Uterus (tissue), 2 donors: ENCODE measurements around the gene ARL14.

ENCODE experiments used
- POLR2A ChIP-seq, 2 donors: fragments of 450-650 bp; IDR thresholded peaks; one replicate each; pipeline ENCODE4 v1.6.1; 2016; ENCODE audit warnings: antibody characterized with exemption in 2 of 2, mild to moderate bottlenecking in 1 of 2, moderate library complexity in 1 of 2
- TF ChIP-seq, protein P1 (sequence below), 4 experiments: fragments of 200-600 bp in 2 of 4; fragments of 450-650 bp in 2 of 4; sonication (generic) in 2 of 4; IDR thresholded peaks; one replicate each; pipeline ENCODE4 v1.5.1; 2016 to 2019; ENCODE audit warnings: antibody characterized with exemption in 4 of 4, mild to moderate bottlenecking in 2 of 4, moderate library complexity in 1 of 4

DNA sequence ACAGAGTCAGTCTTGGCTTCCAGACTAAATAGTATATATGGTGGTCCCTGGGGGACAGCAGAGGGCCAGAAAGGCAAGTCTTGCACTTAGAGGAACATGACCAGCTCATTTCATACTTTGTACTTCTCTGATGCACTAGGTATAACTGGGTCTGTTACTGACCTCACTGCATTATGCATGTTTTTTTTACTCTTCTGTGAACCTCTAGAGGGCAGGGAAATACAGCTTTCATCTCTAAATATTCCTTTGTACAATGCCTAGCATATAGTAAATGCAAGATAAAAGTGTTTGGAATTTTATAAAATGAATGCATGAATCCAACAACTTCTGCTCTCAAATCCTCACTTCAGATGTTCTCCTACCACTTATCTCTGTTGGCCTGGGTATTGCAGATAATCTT, 23.4 kb upstream of the ARL14 start:
- TF ChIP-seq, protein P1, sequence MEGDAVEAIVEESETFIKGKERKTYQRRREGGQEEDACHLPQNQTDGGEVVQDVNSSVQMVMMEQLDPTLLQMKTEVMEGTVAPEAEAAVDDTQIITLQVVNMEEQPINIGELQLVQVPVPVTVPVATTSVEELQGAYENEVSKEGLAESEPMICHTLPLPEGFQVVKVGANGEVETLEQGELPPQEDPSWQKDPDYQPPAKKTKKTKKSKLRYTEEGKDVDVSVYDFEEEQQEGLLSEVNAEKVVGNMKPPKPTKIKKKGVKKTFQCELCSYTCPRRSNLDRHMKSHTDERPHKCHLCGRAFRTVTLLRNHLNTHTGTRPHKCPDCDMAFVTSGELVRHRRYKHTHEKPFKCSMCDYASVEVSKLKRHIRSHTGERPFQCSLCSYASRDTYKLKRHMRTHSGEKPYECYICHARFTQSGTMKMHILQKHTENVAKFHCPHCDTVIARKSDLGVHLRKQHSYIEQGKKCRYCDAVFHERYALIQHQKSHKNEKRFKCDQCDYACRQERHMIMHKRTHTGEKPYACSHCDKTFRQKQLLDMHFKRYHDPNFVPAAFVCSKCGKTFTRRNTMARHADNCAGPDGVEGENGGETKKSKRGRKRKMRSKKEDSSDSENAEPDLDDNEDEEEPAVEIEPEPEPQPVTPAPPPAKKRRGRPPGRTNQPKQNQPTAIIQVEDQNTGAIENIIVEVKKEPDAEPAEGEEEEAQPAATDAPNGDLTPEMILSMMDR (IDR thresholded peaks at IDR 0.05), result no peak
- no peak for TF ChIP-seq POLR2A (IDR thresholded peaks at IDR 0.05)
